Uterus (tissue), 2 donors: ENCODE results near the gene SLC10A4.

ENCODE experiments used
- CTCF ChIP-seq, 4 experiments: fragments of 200-600 bp in 2 of 4; fragments of 450-650 bp in 2 of 4; sonication (generic) in 2 of 4; IDR thresholded peaks; one replicate each; pipeline ENCODE4 v1.5.1; 2016 to 2019; ENCODE audit warnings: antibody characterized with exemption in 4 of 4, mild to moderate bottlenecking in 2 of 4, moderate library complexity in 1 of 4
- POLR2A ChIP-seq, 2 donors: fragments of 450-650 bp; IDR thresholded peaks; one replicate each; pipeline ENCODE4 v1.6.1; 2016; ENCODE audit warnings: antibody characterized with exemption in 2 of 2, mild to moderate bottlenecking in 1 of 2, moderate library complexity in 1 of 2

- TF ChIP-seq CTCF (IDR thresholded peaks at IDR 0.05) (no peak), POLR2A (IDR thresholded peaks at IDR 0.05) (no peak)
Measured at GRCh38 chr4:48490680-48491513, 7.8 kb downstream of the SLC10A4 start.
